Bronchial epithelial cell (primary cell): Measurements from ENCODE around the gene KCTD5. TPM values are rescaled to one million over a fixed set of nuclear protein-coding genes. Genes with fewer than 3 reads are reported as not detected.

Source experiments
- DNase-seq: peaks from one replicate; pipeline ENCODE4 v3.0.0-alpha.2; 2010; ENCODE audit warnings: low read depth
- FAIRE-seq: peaks from 2 replicates; lab custom pipeline; 2011; peaks lifted over from hg19 to GRCh38; lab: Jason Lieb, UNC
- H3K27me3 ChIP-seq: 2 replicates; pipeline ENCODE4 v1.5.1; 2011; ENCODE audit warnings: low read length; ENCODE audit not compliant: control insufficient read depth, insufficient read depth
- H3K36me3 ChIP-seq: 2 replicates; pipeline ENCODE4 v1.5.1; 2011; ENCODE audit warnings: low read length; ENCODE audit not compliant: control insufficient read depth, insufficient read depth
- H3K4me3 ChIP-seq: 2 replicates; pipeline ENCODE4 v1.5.1; 2011; ENCODE audit warnings: mild to moderate bottlenecking, low read depth, low read length, control low read depth
- CTCF ChIP-seq: IDR thresholded peaks from 2 replicates; pipeline ENCODE4 v1.5.1; 2011; ENCODE audit warnings: mild to moderate bottlenecking, moderate library complexity, low read length, control low read depth, inconsistent platforms; ENCODE audit not compliant: insufficient read depth, severe bottlenecking
- total RNA-seq: library from RNA; depleted of rRNA; stranded (reverse); fragments of >200 nt; gene quantifications from 2 replicates; pipeline ENCODE4 v1.2.1, GENCODE V29; 2014

The KCTD5 gene
- total RNA-seq, 1 donor from 2014 or later: 28.4 TPM

- H3K36me3 ChIP-seq: no peaks in the 10 kb centered on the region
- no peak overlapping the region for H3K4me3 ChIP-seq
Observed at GRCh38 chr16:2715966-2716885, 33.9 kb downstream of the KCTD5 start.

GRCh38 chr16:2716948-2717347 is 34.6 kb downstream of the KCTD5 start:
- no peak for TF ChIP-seq CTCF
- H3K27me3 ChIP-seq: no peaks in the 10 kb centered on the region
- H3K4me3 ChIP-seq: no peak overlapping the region
- DNase-seq (no peak), FAIRE-seq (no peak)
- no peaks in the 10 kb centered on the region for H3K36me3 ChIP-seq

More at GRCh38 chr16:2715966-2716885, 33.9 kb downstream of the KCTD5 start:
- DNase-seq (no peak), FAIRE-seq (no peak)
- TF ChIP-seq CTCF: no peak
- H3K27me3 ChIP-seq: no peaks in the 10 kb centered on the region

GRCh38 chr16:2717383-2718263 is 35.3 kb downstream of the KCTD5 start:
- H3K36me3 ChIP-seq: no peaks in the 10 kb centered on the region
- TF ChIP-seq CTCF: no peak
- DNase-seq: no peak
- no peaks in the 10 kb centered on the region for H3K27me3 ChIP-seq
- FAIRE-seq: no peak
- H3K4me3 ChIP-seq: no peak overlapping the region

- no peak overlapping the region for H3K4me3 ChIP-seq
Observed at GRCh38 chr16:2719328-2720063, 37.2 kb downstream of the KCTD5 start.

More at GRCh38 chr16:2719328-2720063, 37.2 kb downstream of the KCTD5 start:
- no peak for DNase-seq
- no peak for FAIRE-seq
- Histone ChIP-seq H3K27me3 (no peaks in the 10 kb centered on the region), H3K36me3 (no peaks in the 10 kb centered on the region)
- no peak for TF ChIP-seq CTCF
